Renal pelvis (tissue), 4 donors: ENCODE results near the gene PDGFB. TPM values are rescaled to one million over a fixed set of nuclear protein-coding genes. Genes with fewer than 3 reads are reported as not detected.

Source experiments
- DNase-seq: peaks from one replicate; pipeline ENCODE4 v3.0.0-alpha.2; 2013
- polyA plus RNA-seq, 3 donors: library from polyadenylated mRNA; unstranded; fragments of 120-200 nt; gene quantifications; one replicate each; pipeline ENCODE4 v1.2.1, GENCODE V29; 2013; ENCODE audit not compliant: insufficient read length in 3 of 3

The PDGFB gene
- polyA plus RNA-seq, 3 donors = 14.6 to 17.9 (median 16.1) TPM

DNA sequence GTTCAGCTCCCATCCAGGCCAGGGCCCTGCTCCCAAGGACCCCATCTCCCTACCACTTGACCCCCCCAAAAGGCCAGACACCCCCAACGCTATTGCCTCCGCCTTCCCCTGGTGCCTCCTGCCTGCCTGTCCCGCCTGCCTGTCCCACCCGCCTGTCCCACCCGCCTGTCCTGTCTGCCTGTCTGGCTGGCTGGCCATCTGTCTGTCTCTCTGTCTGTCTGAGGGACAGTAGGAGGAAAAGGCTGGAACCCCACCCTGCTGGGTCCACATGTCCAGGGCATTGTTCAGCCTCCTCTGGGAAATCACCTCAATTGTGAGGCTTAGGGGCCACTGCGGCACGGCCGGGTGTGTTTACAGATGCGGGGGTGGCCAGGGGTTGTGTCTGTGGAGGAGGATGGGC is 67.0 kb downstream of the PDGFB start:
- no peak for DNase-seq

DNA sequence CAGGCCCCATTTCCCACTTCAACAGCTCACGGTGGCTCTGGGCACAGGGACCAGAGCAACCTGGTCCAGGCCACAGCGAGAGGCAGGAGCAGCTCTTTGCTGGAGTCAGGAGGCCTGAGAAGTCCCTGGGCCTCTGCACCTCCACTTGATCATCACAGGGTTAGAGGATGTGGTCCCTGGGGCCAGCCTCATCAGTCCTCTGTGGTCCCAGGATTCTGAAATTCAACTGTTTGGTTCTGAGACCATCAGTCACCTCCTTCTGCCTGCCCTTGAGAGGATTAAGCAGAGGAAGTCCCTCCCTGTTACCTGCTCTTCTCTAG is 67.4 kb downstream of the PDGFB start:
- DNase-seq = no peak

DNA sequence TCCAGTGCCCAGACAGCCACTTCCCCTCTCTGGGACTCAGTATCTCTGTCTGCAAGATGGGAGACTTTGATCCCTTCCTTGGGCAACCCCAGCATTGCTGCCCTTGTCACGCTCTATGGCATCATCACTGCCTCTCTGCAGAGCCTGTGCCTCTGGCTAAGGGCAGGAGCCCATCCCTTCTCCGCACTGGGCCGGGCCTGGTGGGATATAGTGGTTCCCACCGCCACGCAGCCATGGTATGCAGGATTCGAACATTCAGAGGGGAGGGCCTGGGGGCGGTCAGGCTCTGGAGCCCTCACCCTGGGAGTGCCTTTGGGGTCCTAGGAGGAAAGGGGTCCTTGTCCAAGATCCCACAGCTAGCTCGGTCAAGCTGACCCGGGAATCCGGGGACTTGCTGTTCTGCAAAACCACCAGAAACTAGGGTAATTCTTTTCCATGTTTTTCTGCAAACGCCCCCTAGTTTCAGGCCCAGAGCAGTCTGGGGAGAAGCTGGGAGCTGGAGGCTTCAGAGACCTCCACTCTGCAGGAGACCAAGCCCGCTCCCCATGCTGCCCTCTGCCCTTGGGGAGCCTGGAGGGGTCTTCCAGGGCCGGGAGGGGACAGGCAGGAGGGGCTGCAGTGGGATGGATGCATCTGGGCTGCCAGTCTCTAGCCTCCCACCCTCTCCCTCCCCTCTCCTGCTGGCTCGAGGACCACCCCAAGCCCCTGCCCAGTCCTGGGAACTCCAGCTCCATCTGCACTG is 67.9 kb downstream of the PDGFB start:
- DNase-seq = no peak

DNA sequence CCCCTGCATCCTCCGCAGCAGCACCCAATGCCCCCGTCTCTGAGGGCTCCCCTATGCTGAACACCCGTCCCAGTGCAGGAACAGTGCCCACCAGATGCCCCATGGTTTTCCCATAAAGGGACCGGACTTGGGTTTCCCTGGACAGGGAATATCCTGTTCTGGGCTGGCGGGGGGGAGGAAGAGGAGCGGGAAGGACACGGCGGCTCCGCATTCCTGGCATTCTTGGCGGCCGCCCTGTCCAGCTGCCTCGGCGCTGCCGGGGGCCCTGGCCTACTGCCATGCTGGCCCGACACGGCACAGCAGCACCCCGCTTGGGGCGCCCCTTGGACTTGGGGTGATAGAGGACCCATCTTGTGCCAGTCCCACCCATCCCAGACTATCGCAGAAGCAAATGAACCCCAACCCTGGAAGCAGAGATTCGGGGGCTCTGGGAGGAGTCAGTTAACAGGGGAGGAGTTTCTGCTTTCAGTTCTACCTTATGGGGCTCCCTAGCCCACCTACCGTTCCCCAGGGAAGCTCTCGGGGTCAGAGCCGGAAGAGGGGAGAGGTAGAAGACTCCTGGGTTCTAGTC is 68.6 kb downstream of the PDGFB start:
- DNase-seq = peak; percentile 86

DNA sequence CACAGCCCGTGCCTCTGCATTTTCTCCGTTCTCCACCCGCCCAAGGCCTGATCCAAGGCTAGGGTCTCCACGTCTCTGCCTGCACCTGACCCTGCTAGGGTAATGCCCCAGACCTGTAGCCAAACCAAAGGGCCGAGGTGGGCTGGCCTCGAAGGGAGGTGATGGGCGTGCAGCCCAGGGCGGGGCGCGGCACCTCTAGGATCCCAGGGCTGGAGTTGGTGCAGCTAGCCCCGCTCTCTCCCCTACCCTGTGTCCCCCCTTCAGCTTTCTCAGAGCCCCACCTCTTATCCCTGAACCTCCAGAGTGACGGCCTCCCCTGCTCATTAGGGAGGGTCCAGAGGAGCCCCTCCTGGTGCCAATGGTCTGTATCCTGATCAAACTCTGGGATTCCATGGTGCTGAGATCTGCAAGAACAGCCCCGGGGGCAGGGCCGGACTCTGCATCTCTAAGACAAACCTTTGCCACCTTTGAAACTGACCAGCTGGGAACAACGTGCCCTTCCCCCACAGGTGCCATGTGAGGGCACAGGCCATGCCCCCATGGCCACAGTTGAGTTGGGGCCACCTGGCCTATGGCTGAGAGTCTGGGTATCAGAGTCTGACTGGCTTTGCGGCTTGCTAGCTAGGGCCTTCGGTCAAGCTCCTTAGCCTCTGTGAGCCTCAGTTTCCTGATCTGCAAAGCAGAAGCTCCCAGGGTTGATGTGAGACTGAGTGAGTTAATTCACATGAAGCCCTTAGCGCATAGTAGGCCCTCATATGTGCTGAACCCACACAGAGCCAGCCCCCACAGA is 69.2 kb downstream of the PDGFB start:
- DNase-seq = no peak

DNA sequence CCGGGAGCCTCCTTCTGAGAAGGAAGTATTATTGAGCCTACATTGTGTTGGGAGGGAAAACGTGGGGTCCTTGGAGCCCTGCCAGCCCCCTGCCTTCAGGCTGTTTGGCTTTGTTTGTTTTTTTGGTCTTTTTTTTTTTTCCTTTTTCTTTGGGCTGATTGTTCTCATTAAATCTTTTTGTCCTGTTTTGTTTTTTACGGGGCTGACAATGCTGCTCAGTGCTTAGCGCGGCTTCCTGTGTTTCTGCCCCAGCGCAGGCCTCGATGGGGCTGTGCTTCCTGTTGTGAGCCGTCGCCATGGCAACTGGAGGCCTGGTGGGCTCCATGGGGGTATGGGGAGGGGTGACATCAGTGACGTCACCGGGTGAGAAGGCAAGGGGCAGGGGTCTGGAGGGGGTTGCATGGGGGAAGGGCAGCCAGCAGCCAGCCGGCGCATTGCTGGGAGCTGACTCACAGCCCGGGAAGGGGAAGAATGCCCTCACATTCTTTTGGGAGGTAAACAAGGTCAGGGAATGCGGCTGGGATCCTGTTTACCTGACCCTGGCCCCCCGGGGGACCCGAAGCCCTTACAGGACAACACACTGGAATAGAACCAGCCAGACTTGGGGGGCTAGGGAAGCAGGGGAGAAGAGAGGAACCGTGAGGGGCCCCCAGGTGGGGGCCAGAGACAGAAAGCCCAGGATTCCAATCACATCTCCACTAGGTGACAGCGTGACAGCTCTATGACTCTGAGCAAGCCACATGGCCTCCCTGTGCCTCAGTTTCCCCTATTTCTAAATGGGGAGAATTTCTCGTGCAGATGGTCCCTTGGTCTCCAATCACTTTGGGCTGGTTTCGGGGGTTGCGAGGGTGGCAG is 70.1 kb downstream of the PDGFB start:
- DNase-seq = peak; percentile 95

DNA sequence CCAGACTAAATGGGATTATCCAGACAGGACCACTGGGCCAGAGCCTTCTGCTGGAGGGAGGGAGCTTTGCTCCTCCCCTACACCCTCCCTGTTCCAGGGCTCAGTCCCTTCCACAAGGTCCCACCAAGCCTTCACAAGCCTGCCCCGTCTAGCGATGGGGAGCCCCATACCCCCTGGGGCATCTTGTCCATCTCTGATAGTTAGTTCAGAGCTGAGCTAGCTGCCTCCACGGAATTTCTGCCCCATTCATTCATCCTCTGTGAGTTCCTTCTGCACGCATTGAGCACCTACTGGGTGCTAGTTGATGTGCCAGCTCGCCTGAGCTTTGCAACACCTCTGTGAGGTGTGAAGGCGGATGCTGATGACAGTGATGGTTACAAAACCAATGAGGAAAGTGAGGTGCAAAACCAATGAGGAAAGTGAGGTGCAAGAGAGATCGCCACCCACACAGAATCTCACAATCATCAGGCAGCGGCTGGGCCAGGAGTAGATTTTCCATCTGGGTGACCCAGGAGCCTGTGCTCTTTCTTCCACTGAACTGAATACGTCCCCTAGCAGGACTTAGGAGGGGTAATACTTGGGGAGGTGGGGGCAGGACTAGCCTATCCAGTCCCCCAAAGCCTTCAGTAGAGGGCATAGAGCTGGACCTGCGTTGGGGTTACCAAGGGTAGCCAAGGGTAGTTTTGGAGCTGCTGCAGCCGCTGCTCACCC is 70.8 kb downstream of the PDGFB start:
- no peak for DNase-seq

Other genes starting within 250 kb of the PDGFB start
- gene APOBEC3C, start 230.7 kb downstream of the PDGFB start, polyA plus RNA-seq = 10 to 100 TPM in 1 of 3 donors, 1 to 10 TPM in 2; 9.1 to 10.8 (median 9.3) TPM
- gene APOBEC3D, start 223.9 kb downstream of the PDGFB start, polyA plus RNA-seq = 1 to 10 TPM in 2 of 3 donors, under 1 TPM in 1; 0.57 to 2.7 (median 1.5) TPM
- gene APOBEC3F, start 204.1 kb downstream of the PDGFB start, polyA plus RNA-seq = 1 to 10 TPM; 7.4 to 8.7 (median 8.6) TPM
- 10 to 100 TPM in 1 of 3 donors, 1 to 10 TPM in 2; 6.5 to 11.4 (median 7.6) TPM for gene APOBEC3G, start 167.7 kb downstream of the PDGFB start, polyA plus RNA-seq
- gene APOBEC3H, start 147.7 kb downstream of the PDGFB start, polyA plus RNA-seq = under 1 TPM in 2 of 3 donors, not detected in 1; 0.09 to 0.36 TPM
- gene CBX7, start 92.3 kb downstream of the PDGFB start, polyA plus RNA-seq = 10 to 100 TPM in 2 of 3 donors, 1 to 10 TPM in 1; 8.0 to 12.8 (median 12.4) TPM
- 1,000 to 10,000 TPM; 2,781 to 3,416 (median 3,386) TPM for gene RPL3, start 74.6 kb upstream of the PDGFB start, polyA plus RNA-seq
- 10 to 100 TPM; 25.2 to 27.7 (median 27.4) TPM for gene SYNGR1, start 105.0 kb upstream of the PDGFB start, polyA plus RNA-seq
- gene TAB1, start 154.8 kb upstream of the PDGFB start, polyA plus RNA-seq = 10 to 100 TPM; 30.9 to 35.4 (median 31.0) TPM
- gene MGAT3, start 212.0 kb upstream of the PDGFB start, polyA plus RNA-seq = 10 to 100 TPM; 31.2 to 32.6 (median 31.3) TPM